Stimulated activated CD8-positive, alpha-beta memory T cell treated with anti-CD3 and anti-CD28 coated beads, Interleukin-15, amount 100 ng/mL, for 1 hour (primary cell): ENCODE results near the gene CRYGD.
A peak's percentile ranks its signal among the peaks of the same experiment; 100 is the strongest.

Experiments
- DNase-seq: peaks from one replicate; pipeline ENCODE4 v3.0.0-alpha.2; 2020; ENCODE audit warnings: low read depth

The CRYGD gene

DNA sequence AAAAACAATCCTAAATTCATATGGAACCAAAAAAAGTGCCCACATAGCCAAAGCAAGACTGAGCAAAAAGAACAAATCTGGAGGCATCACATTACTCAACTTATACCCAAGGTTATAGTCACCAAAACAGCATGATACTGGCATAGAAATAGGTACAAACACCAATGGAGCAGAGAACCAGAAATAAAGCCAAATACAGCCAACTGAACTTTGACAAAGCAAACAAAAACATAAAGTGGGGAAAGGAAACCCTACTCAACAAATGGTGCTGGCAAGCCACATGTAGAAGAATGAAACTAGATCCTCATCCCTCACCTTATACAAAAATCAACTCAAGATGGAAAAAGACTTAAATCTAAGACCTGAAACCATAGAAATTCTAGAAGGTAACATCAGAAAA is 40.5 kb downstream of the CRYGD start:
- DNase-seq, result no peak

DNA sequence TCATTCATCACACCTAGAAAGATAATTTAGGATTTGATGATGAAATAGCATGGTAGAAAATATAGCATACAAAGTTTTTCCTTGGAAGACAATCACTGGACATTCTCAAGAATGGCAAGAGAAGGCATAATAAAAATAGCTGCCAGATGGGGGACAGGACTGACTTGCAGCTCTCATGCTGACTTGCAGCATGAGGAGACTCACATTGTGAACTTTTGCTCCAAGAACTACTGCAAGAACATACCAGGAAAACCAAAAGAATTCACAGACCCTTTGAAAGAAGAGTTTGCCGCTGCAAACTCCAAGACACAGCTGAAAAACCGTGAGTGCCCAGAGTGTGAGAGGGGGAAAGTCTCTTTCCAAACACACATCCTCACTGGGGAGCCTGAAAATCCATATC is 47.0 kb downstream of the CRYGD start:
- DNase-seq, result no peak

DNA sequence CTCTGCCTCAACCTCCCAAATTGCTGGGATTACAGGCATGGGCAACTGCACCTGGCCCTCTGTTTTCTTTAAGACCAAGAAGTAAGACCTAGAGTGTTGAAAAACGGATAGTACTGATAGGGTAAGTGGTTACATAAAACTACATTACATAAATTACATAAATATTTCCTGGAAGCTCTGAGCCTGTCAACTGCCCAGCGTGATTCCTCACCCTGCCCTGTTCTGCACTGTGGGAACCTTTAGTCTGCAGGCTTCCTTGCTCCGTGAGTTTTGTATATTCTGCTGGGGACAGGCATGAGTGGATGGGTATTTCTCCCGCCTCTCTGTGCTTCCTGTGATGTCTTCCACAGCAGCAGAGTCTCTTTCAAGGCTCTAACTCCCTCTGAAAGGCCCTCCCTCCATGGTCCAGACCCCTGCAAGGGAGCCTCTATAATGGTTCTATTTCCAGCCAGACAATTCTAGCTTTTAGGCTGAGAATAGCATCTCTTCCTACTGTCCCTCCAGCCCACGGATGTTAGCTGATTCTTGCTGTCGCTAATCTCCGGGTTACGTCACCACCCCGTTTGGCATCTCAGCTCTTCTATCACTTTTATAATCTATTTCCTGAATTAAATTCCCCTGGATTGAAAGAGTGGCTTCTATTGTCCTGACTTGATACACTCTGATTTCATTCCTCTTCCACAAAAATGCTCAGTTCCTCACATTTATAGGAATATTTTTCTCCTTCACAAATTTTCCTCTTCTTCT is 49.5 kb downstream of the CRYGD start:
- DNase-seq, result no peak

DNA sequence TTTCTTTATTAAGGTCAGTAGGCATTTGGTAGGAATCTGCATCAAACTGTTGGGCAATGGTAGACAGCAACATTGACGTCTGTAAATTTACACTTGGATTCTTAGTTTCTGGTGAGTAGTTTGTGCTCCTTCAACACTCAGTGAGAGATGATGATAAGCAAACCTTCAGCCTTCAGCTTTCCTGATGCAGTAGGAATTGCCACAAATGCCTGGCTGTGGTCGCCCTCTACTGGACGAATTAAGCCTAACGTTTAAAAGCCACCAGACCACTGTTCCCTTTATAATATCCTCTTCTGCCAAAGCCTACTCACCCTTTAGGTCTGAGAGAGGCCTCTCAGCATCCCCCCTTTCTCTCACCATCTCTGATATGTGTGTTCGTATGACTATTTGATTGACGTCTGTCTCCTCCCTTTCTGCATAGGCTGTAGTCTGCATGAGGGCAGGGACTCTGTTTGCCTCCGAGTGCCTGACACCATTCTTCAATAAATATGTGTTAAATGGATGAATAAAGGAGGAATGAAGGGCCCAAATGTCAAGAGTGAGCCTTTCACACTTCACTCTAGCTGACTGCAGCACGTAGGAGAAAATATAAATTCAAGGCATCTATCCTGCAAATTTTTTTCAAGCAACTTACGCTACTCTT is 52.0 kb downstream of the CRYGD start:
- DNase-seq, result peak; percentile 8
